UCSD-AML1 (cell line): ENCODE measurements around the gene MOB3B.
"Not testable (repeated sequence)": the region's sequence is repeated elsewhere in the genome, so short reads cannot be mapped to it uniquely, and the experiment has no call there.

Experiments used
- DNase-seq: peaks from one replicate; lab custom pipeline; 2025; ENCODE audit not compliant: unreplicated experiment; lab: John Stamatoyannopoulos, UW

Gene MOB3B

GRCh38 chr9:27482709-27483108 lies 46.9 kb downstream of the MOB3B start:
- DNase-seq, result no peak

- DNase-seq, result no peak
Observed at GRCh38 chr9:27478322-27478721, 51.3 kb downstream of the MOB3B start.

GRCh38 chr9:27476870-27477515 lies 52.6 kb downstream of the MOB3B start:
- no peak for DNase-seq

GRCh38 chr9:27475057-27475595 lies 54.5 kb downstream of the MOB3B start:
- DNase-seq, result peak; percentile 4

- no peak for DNase-seq
Observed at GRCh38 chr9:27474305-27474704, 55.3 kb downstream of the MOB3B start.

GRCh38 chr9:27473111-27473529 lies 56.5 kb downstream of the MOB3B start:
- peak; percentile 7 for DNase-seq

- DNase-seq, result peak; percentile 58
Observed at GRCh38 chr9:27472195-27472594, 57.4 kb downstream of the MOB3B start.

- no peak for DNase-seq
Observed at GRCh38 chr9:27471789-27472188, 57.8 kb downstream of the MOB3B start.

GRCh38 chr9:27471366-27471765 lies 58.2 kb downstream of the MOB3B start:
- peak; percentile 9 for DNase-seq

GRCh38 chr9:27470291-27470856 lies 59.2 kb downstream of the MOB3B start:
- peak; percentile 3 for DNase-seq

- no peak for DNase-seq
Observed at GRCh38 chr9:27469550-27469949, 60.1 kb downstream of the MOB3B start.

- peak; percentile 8 for DNase-seq
Observed at GRCh38 chr9:27468462-27469110, 61.0 kb downstream of the MOB3B start.

- DNase-seq, result no peak
Observed at GRCh38 chr9:27468000-27468399, 61.6 kb downstream of the MOB3B start.

- DNase-seq, result no peak
Observed at GRCh38 chr9:27467486-27467885, 62.1 kb downstream of the MOB3B start.

GRCh38 chr9:27466516-27466915 lies 63.1 kb downstream of the MOB3B start:
- not testable (repeated sequence) for DNase-seq

GRCh38 chr9:27464950-27465349 lies 64.7 kb downstream of the MOB3B start:
- DNase-seq, result not testable (repeated sequence)

- no peak for DNase-seq
Observed at GRCh38 chr9:27462846-27463245, 66.8 kb downstream of the MOB3B start.

- DNase-seq, result no peak
Observed at GRCh38 chr9:27462434-27462833, 67.2 kb downstream of the MOB3B start.

- DNase-seq, result peak; percentile 32
Observed at GRCh38 chr9:27460226-27461023, 69.2 kb downstream of the MOB3B start.

GRCh38 chr9:27457445-27457844 lies 72.2 kb downstream of the MOB3B start:
- DNase-seq, result peak; percentile 42

GRCh38 chr9:27453860-27454553 lies 75.6 kb downstream of the MOB3B start:
- no peak for DNase-seq
